Endothelial cell of umbilical vein (primary cell): ENCODE measurements around the gene ZBTB46. TPM values are rescaled to one million over a fixed set of nuclear protein-coding genes. Genes with fewer than 3 reads are reported as not detected.

Experiments
- BruUV-seq: library from RNA; stranded (reverse); fragments of 400-500 nt; replicated peaks from 2 replicates; lab custom pipeline; 2021; lab: Mats Ljungman, UMichigan
- CTCF ChIA-PET: fragments of 300-600, 350-600 bp; sonication (Branson Sonifier 250); formaldehyde crosslinking; loops from one replicate; lab custom pipeline; 2021; ENCODE audit warnings: antibody characterized with exemption, inconsistent platforms; lab: Charles Lee
- POLR2A ChIA-PET: fragments of 300-600, 350-600 bp; sonication (Branson Sonifier 250); formaldehyde crosslinking; loops from one replicate; lab custom pipeline; 2021; ENCODE audit warnings: antibody characterized with exemption, inconsistent platforms; lab: Charles Lee
- DNase-seq: peaks from one replicate; pipeline ENCODE4 v3.0.0-alpha.2; 2011; ENCODE audit warnings: low read depth, low spot score
- FAIRE-seq: peaks from 2 replicates; lab custom pipeline; 2011; peaks lifted over from hg19 to GRCh38; lab: Jason Lieb, UNC
- H2AFZ ChIP-seq: 2 replicates; pipeline ENCODE4 v1.6.0; 2012; ENCODE audit warnings: low read depth, low read length, control low read depth, inconsistent platforms
- H3K27ac ChIP-seq: 2 replicates; pipeline ENCODE4 v1.5.1; 2011; ENCODE audit warnings: low read depth, mild to moderate bottlenecking, control low read depth, low read length, moderate library complexity; ENCODE audit not compliant: insufficient read depth
- H3K27me3 ChIP-seq, 2 experiments: 2 replicates each; pipeline versions ENCODE4 v1.6.0 to v1.6.1; 2011; ENCODE audit warnings: low read length in 2 of 2, mixed read lengths in 1 of 2; ENCODE audit not compliant: control insufficient read depth in 2 of 2, insufficient read depth in 2 of 2
- H3K36me3 ChIP-seq, 2 experiments: 2 replicates in 1 of 2; 3 replicates in 1 of 2; pipeline ENCODE4 v1.5.1; 2011; ENCODE audit warnings: low read length in 2 of 2, mild to moderate bottlenecking in 1 of 2, moderate library complexity in 1 of 2; ENCODE audit not compliant: control insufficient read depth in 2 of 2, insufficient read depth in 2 of 2; ENCODE audit errors: extremely low read depth in 1 of 2
- H3K4me1 ChIP-seq: 3 replicates; pipeline ENCODE4 v1.5.1; 2011; ENCODE audit warnings: mild to moderate bottlenecking, low read length; ENCODE audit not compliant: control insufficient read depth, insufficient read depth; ENCODE audit errors: extremely low read depth
- H3K4me2 ChIP-seq: 2 replicates; pipeline ENCODE4 v1.6.1; 2011; ENCODE audit warnings: low read length, control low read depth, mixed read lengths; ENCODE audit not compliant: insufficient read depth
- H3K4me3 ChIP-seq, 3 experiments: fragments of 200-600 bp in 1 of 3; sonication (generic), shearing (Covaris generic) in 1 of 3; replicated peaks in 1 of 3; 2 replicates each; pipeline ENCODE4 v1.5.1; 2011 to 2016; ENCODE audit warnings: control low read depth in 3 of 3, low read length in 3 of 3, mild to moderate bottlenecking in 2 of 3, inconsistent platforms in 1 of 3, low read depth in 1 of 3, moderate library complexity in 1 of 3; ENCODE audit not compliant: insufficient read depth in 1 of 3
- H3K79me2 ChIP-seq: 2 replicates; pipeline ENCODE4 v1.6.0; 2012; ENCODE audit warnings: low read length, inconsistent platforms; ENCODE audit not compliant: control insufficient read depth, insufficient read depth
- H3K9ac ChIP-seq: replicated peaks from 2 replicates; pipeline ENCODE3; 2011; ENCODE audit warnings: low read length, control low read depth; ENCODE audit not compliant: insufficient read depth; ENCODE audit errors: extremely low read depth
- H3K9me1 ChIP-seq: replicated peaks from 3 replicates; pipeline ENCODE4 v1.6.0; 2011; ENCODE audit warnings: mild to moderate bottlenecking, low read length; ENCODE audit not compliant: control insufficient read depth, insufficient read depth; ENCODE audit errors: extremely low read depth
- H3K9me3 ChIP-seq: replicated peaks from 2 replicates; pipeline ENCODE4 v1.5.1; 2012; ENCODE audit warnings: low read length, inconsistent platforms; ENCODE audit not compliant: control insufficient read depth, insufficient read depth
- H4K20me1 ChIP-seq: replicated peaks from 2 replicates; pipeline ENCODE3; 2011; ENCODE audit warnings: mild to moderate bottlenecking, low read length; ENCODE audit not compliant: control insufficient read depth, insufficient read depth; ENCODE audit errors: extremely low read depth
- CTCF ChIP-seq, 2 donors: IDR thresholded peaks; 1 replicate in 1 of 2; 2 replicates in 1 of 2; pipeline ENCODE4 v1.5.1; 2011; ENCODE audit warnings: low read length in 2 of 2, mild to moderate bottlenecking in 2 of 2, moderate library complexity in 2 of 2, control low read depth in 1 of 2, inconsistent platforms in 1 of 2, low read depth in 1 of 2; ENCODE audit not compliant: insufficient read depth in 1 of 2; ENCODE audit errors: extremely low read depth in 1 of 2
- EZH2 ChIP-seq: IDR thresholded peaks from 2 replicates; pipeline ENCODE4 v1.6.1; 2012; ENCODE audit warnings: borderline replicate concordance, low read depth, mild to moderate bottlenecking, moderate library complexity, low read length, inconsistent platforms; ENCODE audit not compliant: severe bottlenecking
- FOS ChIP-seq: IDR thresholded peaks from 2 replicates; pipeline ENCODE4 v1.6.1; 2011; ENCODE audit warnings: mild to moderate bottlenecking, low read length, moderate library complexity, borderline replicate concordance; ENCODE audit not compliant: insufficient read depth
- GATA2 ChIP-seq: IDR thresholded peaks from 2 replicates; pipeline ENCODE4 v1.7.0; 2011; ENCODE audit warnings: low read depth, mild to moderate bottlenecking, moderate library complexity, mixed read lengths, low read length; ENCODE audit not compliant: insufficient read length, insufficient read depth
- JUN ChIP-seq: IDR thresholded peaks from 2 replicates; pipeline ENCODE4 v1.6.1; 2011; ENCODE audit warnings: borderline replicate concordance, low read depth; ENCODE audit not compliant: insufficient read length, insufficient read depth
- MAX ChIP-seq: IDR thresholded peaks from 2 replicates; pipeline ENCODE4 v1.6.1; 2011; ENCODE audit not compliant: insufficient read depth, insufficient read length
- MYC ChIP-seq: IDR thresholded peaks from one replicate; pipeline ENCODE4 v1.6.1; 2011; ENCODE audit warnings: mild to moderate bottlenecking, low read depth, low read length
- POLR2A ChIP-seq: IDR thresholded peaks from 2 replicates; pipeline ENCODE4 v1.6.1; 2012; ENCODE audit warnings: low read depth, mild to moderate bottlenecking, control low read depth, low read length
- POLR2AphosphoS5 ChIP-seq: IDR thresholded peaks from 2 replicates; pipeline ENCODE4 v1.6.1; 2012; ENCODE audit warnings: low read depth, mild to moderate bottlenecking, control low read depth, low read length, moderate library complexity; ENCODE audit not compliant: insufficient read depth
- dilution Hi-C: fragments of 300-500 bp; cut with MboI; formaldehyde crosslinking; loops from one replicate; pipeline ENCODE4 v1.15.0; 2019; ENCODE audit warnings: low sequenced_read_pairs; ENCODE audit not compliant: extremely low pct_ligation_motif_present
- intact Hi-C: fragments of 100-400 bp; cut with micrococcal nuclease; formaldehyde crosslinking; loops from one replicate; pipeline ENCODE4 v1.10.0; 2022
- polyA plus RNA-seq, 4 experiments: library from polyadenylated mRNA; depleted of rRNA in 3 of 4; stranded (reverse) in 3 of 4; unstranded in 1 of 4; fragments of >200 nt; gene quantifications; 2 replicates each; pipeline versions ENCODE4 v1.2.1 to v1.2.3, GENCODE V29; 2011 to 2012; ENCODE audit warnings: missing spikeins in 1 of 4
- total RNA-seq: library from RNA; stranded (reverse); gene quantifications from 2 replicates; pipeline ENCODE4 v1.2.3, GENCODE V29; 2021

Gene ZBTB46
- total and polyA plus RNA-seq, 2 donors (not counting 3 experiments of a cell fraction or from before 2014, with no cell fraction given), result 1.3 to 7.1 TPM

- TF ChIP-seq GATA2 (no peak), EZH2 (no peak), POLR2AphosphoS5 (peak; percentile 23), JUN (no peak)
- no peak overlapping the region for H3K4me2 ChIP-seq
- no peaks in the 10 kb centered on the region for H4K20me1 ChIP-seq
- H3K9me1 ChIP-seq, result no peaks in the 10 kb centered on the region
- dilution Hi-C loops (no loop called here), intact Hi-C loops (loop anchor here (2.0 to 5.0 kb wide), 2 partner anchors 39 kb away; partner anchors contain the start of genes LIME1, RTEL1 and SLC2A4RG)
- ChIA-PET POLR2A (no interaction called here), CTCF (interaction anchor here (0.8 to 3.0 kb wide), 10 partner anchors 9 to 276 kb away, joined by 3 to 19 read pairs (median 4); partner anchors contain the start of genes ARFRP1, TPD52L2 and ZGPAT)
- H3K27ac ChIP-seq, result peak overlapping the region; percentile 91
- no TSS peak for BruUV-seq
- no peak overlapping the region for H3K9ac ChIP-seq
- H2AFZ ChIP-seq, result no peak overlapping the region
- FAIRE-seq (no peak), DNase-seq (no peak)
- H3K9me3 ChIP-seq, result no peaks in the 10 kb centered on the region
- peaks cover 35% of the 10 kb centered on the region for H3K4me1 ChIP-seq
- H3K36me3 ChIP-seq, result no peaks in the 10 kb centered on the region
- H3K4me3 ChIP-seq, result no peak overlapping the region
- no peaks in the 10 kb centered on the region for H3K79me2 ChIP-seq
- H3K27me3 ChIP-seq, result no peaks in the 10 kb centered on the region
Observed at GRCh38 chr20:63697868-63698545, 133.1 kb downstream of the ZBTB46 start.

- no peaks in the 10 kb centered on the region for H4K20me1 ChIP-seq
- H3K27me3 ChIP-seq, result no peaks in the 10 kb centered on the region
- CTCF ChIA-PET, result interaction anchor here (0.9 to 3.0 kb wide), 6 partner anchors 9 to 167 kb away, joined by 3 to 19 read pairs (median 5); partner anchors contain the start of genes ARFRP1, PTK6 and ZGPAT
- TF ChIP-seq MAX (no peak), JUN (no peak), POLR2A (no peak), MYC (no peak), FOS (no peak), EZH2 (no peak), CTCF (IDR thresholded peaks at IDR 0.05; ENCODE audit: extremely low read depth in 1 of 2, insufficient read depth in 1 of 2, low read depth in 1 of 2, low read length in 2 of 2) (no peak), POLR2AphosphoS5 (no peak), GATA2 (no peak)
- H3K27ac ChIP-seq, result no peak overlapping the region
- no peaks in the 10 kb centered on the region for H3K36me3 ChIP-seq
- H3K4me3 ChIP-seq, result no peak overlapping the region
- POLR2A ChIA-PET, result no interaction called here
- H3K9me3 ChIP-seq, result no peaks in the 10 kb centered on the region
- H3K9me1 ChIP-seq, result no peaks in the 10 kb centered on the region
- H3K79me2 ChIP-seq, result no peaks in the 10 kb centered on the region
- no peak for FAIRE-seq
- dilution Hi-C loops (no loop called here), intact Hi-C loops (loop anchor here (5.0 kb wide), 1 partner anchor 40 kb away; the partner anchor contains the start of genes LIME1 and SLC2A4RG)
- BruUV-seq, result no TSS peak
- H2AFZ ChIP-seq, result no peak overlapping the region
- no peak overlapping the region for H3K9ac ChIP-seq
- DNase-seq, result no peak
- H3K4me1 ChIP-seq, result peaks cover 35% of the 10 kb centered on the region
- no peak overlapping the region for H3K4me2 ChIP-seq
Observed at GRCh38 chr20:63697357-63697867, 133.7 kb downstream of the ZBTB46 start.
